ENCODE results near the gene ANAPC10.

The ANAPC10 gene

GRCh38 chr4:144989306-144989705 is 108.7 kb downstream of the ANAPC10 start:
- FAIRE-seq, result no peak
- TF ChIP-seq TAF1 (IDR thresholded peaks at IDR 0.05; ENCODE audit: borderline replicate concordance, low read depth, low read length), result no peak

DNA sequence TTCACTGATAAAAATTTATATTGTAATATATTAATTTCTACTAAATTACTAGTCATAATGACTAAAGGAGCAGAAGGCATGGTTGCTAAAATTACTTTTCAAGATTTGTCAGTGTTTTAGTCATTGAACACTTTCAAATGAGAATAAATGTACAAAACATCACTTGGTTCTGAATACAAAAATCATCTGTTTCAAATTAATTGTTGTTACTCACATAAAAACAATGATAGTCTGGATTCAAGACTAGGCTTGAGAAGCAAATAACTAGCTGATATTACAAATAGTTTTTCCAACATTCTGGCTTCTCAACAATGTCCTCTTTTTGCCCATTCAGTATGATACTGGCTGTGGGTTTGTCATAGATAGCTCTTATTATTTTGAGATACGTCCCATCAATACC is 112.5 kb downstream of the ANAPC10 start:
- TF ChIP-seq POLR2A (IDR thresholded peaks at IDR 0.05; ENCODE audit: low read depth, low read length), result no peak
- TF ChIP-seq TAF1 (IDR thresholded peaks at IDR 0.05; ENCODE audit: borderline replicate concordance, low read depth, low read length), result no peak
- TF ChIP-seq POLR2AphosphoS5 (IDR thresholded peaks at IDR 0.05; ENCODE audit: low read depth, low read length), result no peak
- no peak for FAIRE-seq
- no peak for DNase-seq (ENCODE audit: insufficient read length)

More at GRCh38 chr4:144989306-144989705, 108.7 kb downstream of the ANAPC10 start:
- no peak for DNase-seq (ENCODE audit: insufficient read length)

DNA sequence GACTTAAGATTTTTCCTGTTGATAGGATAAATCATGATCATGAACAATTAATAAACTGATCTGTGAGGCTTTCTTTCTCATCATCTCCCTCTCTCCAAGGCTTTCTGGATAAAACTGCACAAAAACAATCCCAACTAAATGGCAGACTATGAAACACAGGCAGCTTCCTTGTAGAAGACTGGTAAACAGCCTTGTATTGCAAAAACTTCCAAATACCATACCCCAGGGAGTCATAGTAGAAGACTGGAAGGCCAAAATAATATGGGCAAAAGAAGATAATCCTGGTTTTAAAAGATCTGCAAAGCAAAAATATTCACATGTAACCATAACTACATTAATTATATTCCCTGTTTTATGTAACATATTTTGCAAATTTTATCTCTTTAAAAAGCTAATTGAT is 113.0 kb downstream of the ANAPC10 start:
- TF ChIP-seq POLR2AphosphoS5 (IDR thresholded peaks at IDR 0.05; ENCODE audit: low read depth, low read length), result no peak
- TF ChIP-seq TAF1 (IDR thresholded peaks at IDR 0.05; ENCODE audit: borderline replicate concordance, low read depth, low read length), result no peak
- no peak for TF ChIP-seq POLR2A (IDR thresholded peaks at IDR 0.05; ENCODE audit: low read depth, low read length)
- no peak for DNase-seq (ENCODE audit: insufficient read length)
- no peak for FAIRE-seq

DNA sequence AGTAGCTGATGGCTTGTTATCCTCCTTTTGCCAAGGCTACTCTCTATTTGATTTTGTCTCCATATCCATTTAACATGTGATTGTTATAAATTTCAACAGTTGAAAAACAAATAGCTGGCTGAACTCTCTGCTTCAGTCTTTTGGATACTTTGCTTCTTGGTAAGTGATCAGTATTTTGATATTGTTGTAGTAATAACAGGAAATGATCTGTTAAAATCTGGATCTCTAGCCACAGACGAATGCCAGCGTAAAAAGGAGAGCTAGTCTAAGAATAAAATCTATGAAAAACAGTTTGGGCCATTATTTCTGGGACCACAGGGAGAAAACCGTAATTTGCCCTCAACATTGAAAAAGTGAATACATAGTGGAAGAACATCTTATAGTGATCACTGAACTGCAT is 113.8 kb downstream of the ANAPC10 start:
- DNase-seq (ENCODE audit: insufficient read length) (no peak), FAIRE-seq (no peak)
- TF ChIP-seq TAF1 (IDR thresholded peaks at IDR 0.05; ENCODE audit: borderline replicate concordance, low read depth, low read length) (no peak), POLR2A (IDR thresholded peaks at IDR 0.05; ENCODE audit: low read depth, low read length) (no peak), POLR2AphosphoS5 (IDR thresholded peaks at IDR 0.05; ENCODE audit: low read depth, low read length) (no peak)

DNA sequence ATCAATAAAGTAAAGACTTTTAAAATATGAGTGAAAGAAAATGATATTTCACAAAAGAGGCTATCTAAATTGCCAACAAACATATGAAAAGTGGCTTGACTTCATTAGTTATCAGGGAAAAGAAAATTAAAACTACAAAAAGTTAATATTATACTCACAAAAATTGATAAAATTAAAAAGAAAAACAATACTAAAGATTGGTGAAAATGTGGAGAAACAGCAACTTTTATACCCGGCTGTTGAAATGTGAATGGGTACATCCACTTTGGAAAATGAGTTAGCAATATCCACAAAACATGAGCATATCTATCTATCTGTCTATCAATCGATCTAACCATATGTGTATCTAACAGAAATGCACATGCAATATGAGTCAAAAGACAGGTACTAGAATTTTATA is 122.3 kb downstream of the ANAPC10 start:
- DNase-seq (ENCODE audit: insufficient read length), result no peak
- FAIRE-seq, result no peak
- TF ChIP-seq TAF1 (IDR thresholded peaks at IDR 0.05; ENCODE audit: borderline replicate concordance, low read depth, low read length) (no peak), POLR2A (IDR thresholded peaks at IDR 0.05; ENCODE audit: low read depth, low read length) (no peak), POLR2AphosphoS5 (IDR thresholded peaks at IDR 0.05; ENCODE audit: low read depth, low read length) (no peak)

- no peak for TF ChIP-seq POLR2AphosphoS5 (IDR thresholded peaks at IDR 0.05; ENCODE audit: low read depth, low read length)
- TF ChIP-seq TAF1 (IDR thresholded peaks at IDR 0.05; ENCODE audit: borderline replicate concordance, low read depth, low read length), result no peak
- no peak for TF ChIP-seq POLR2A (IDR thresholded peaks at IDR 0.05; ENCODE audit: low read depth, low read length)
- DNase-seq (ENCODE audit: insufficient read length) (no peak), FAIRE-seq (peak; percentile 68)
Observed at GRCh38 chr4:144970597-144970996, 127.4 kb downstream of the ANAPC10 start.

- DNase-seq (ENCODE audit: insufficient read length) (no peak), FAIRE-seq (no peak)
Observed at GRCh38 chr4:144969821-144970220, 128.2 kb downstream of the ANAPC10 start.

DNA sequence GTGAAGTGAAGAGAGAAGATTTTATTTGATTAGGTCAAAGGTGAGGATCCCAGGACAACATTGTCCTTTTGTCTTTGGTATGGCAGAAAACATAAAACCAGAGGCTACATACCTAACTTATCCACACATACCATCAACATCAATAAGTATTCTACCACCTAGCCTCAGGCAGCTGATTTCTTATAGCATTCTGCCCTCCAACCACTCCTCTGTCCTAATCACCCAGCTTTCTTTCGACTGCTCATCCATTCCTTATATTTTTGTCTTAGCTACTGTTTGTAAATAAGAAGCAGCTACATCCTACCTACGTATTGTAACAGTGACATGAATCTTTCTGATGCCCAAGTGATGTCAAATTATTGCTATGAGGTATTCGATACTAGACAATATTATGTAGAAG is 129.4 kb downstream of the ANAPC10 start:
- FAIRE-seq, result no peak
- no peak for TF ChIP-seq POLR2AphosphoS5 (IDR thresholded peaks at IDR 0.05; ENCODE audit: low read depth, low read length)
- TF ChIP-seq POLR2A (IDR thresholded peaks at IDR 0.05; ENCODE audit: low read depth, low read length), result no peak
- no peak for TF ChIP-seq TAF1 (IDR thresholded peaks at IDR 0.05; ENCODE audit: borderline replicate concordance, low read depth, low read length)

More at GRCh38 chr4:144969821-144970220, 128.2 kb downstream of the ANAPC10 start:
- no peak for TF ChIP-seq POLR2AphosphoS5 (IDR thresholded peaks at IDR 0.05; ENCODE audit: low read depth, low read length)
- no peak for TF ChIP-seq TAF1 (IDR thresholded peaks at IDR 0.05; ENCODE audit: borderline replicate concordance, low read depth, low read length)
- TF ChIP-seq POLR2A (IDR thresholded peaks at IDR 0.05; ENCODE audit: low read depth, low read length), result no peak

DNA sequence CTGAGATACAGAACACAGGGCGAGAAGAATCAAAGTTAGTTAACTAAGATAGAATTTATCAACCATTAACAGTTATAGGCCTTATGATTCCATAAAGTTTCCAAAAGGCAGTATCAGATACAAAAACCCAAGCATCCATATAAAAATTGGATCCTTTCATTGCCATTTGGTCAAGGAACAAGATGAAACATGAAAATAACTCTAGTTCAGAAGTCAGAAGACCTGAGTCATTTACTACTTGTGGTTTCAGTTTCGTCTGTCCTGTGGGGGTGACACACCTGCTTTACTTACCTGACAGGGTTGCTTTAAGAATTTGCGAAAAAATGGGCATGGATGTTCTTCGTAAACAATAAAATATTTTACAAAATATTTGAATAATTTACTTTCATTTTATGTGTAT is 130.8 kb downstream of the ANAPC10 start:
- DNase-seq (ENCODE audit: insufficient read length) (no peak), FAIRE-seq (peak; percentile 70)
- TF ChIP-seq POLR2A (IDR thresholded peaks at IDR 0.05; ENCODE audit: low read depth, low read length), result no peak
- no peak for TF ChIP-seq POLR2AphosphoS5 (IDR thresholded peaks at IDR 0.05; ENCODE audit: low read depth, low read length)
- TF ChIP-seq TAF1 (IDR thresholded peaks at IDR 0.05; ENCODE audit: borderline replicate concordance, low read depth, low read length), result no peak

More for the DNA sequence above, 129.4 kb downstream of the ANAPC10 start:
- no peak for DNase-seq (ENCODE audit: insufficient read length)

DNA sequence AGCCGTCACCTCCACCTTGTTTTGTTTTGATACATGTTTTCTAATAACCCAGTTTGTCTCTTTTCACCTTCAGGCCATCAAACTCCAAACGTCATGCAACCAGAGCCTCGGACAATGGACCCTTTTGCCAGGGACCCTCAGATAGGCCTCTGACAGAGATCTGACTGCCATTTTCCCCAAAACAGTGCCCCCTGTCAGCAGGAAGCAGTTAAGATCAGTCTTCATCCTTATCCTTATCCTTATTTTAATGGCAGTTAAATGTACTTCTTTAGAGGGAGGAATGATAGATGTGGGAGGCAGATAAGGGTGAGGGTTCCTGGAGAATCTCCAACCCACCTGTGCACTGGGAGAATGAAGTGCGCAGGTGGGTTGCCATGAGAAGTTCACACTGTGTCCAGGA is 135.7 kb downstream of the ANAPC10 start:
- TF ChIP-seq POLR2AphosphoS5 (IDR thresholded peaks at IDR 0.05; ENCODE audit: low read depth, low read length) (no peak), POLR2A (IDR thresholded peaks at IDR 0.05; ENCODE audit: low read depth, low read length) (no peak), TAF1 (IDR thresholded peaks at IDR 0.05; ENCODE audit: borderline replicate concordance, low read depth, low read length) (no peak)
- no peak for FAIRE-seq
- no peak for DNase-seq (ENCODE audit: insufficient read length)

DNA sequence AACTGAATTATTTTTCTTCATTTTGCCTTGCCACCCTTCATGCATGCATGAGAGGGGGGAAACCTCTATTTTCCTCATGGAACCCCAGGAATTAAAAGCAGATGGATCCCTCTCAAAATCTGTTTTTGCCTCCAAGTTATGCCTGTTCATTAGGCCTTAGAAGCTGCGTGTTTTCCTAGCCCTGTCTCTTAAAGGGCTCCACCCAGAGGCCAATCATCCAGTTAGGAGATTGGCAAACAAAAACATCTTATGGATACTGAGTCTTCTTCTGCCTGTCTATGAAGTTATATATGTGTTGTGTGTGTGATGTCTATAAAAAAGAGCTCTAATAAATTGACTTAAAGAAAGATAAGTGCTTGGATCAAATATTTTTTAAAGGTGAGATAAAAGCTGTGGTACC is 142.9 kb downstream of the ANAPC10 start:
- DNase-seq (ENCODE audit: insufficient read length), result no peak
- TF ChIP-seq POLR2AphosphoS5 (IDR thresholded peaks at IDR 0.05; ENCODE audit: low read depth, low read length) (no peak), TAF1 (IDR thresholded peaks at IDR 0.05; ENCODE audit: borderline replicate concordance, low read depth, low read length) (no peak), POLR2A (IDR thresholded peaks at IDR 0.05; ENCODE audit: low read depth, low read length) (no peak)

GRCh38 chr4:144954230-144954629 is 143.8 kb downstream of the ANAPC10 start:
- no peak for FAIRE-seq
- DNase-seq (ENCODE audit: insufficient read length), result no peak
- no peak for TF ChIP-seq POLR2A (IDR thresholded peaks at IDR 0.05; ENCODE audit: low read depth, low read length)
- TF ChIP-seq TAF1 (IDR thresholded peaks at IDR 0.05; ENCODE audit: borderline replicate concordance, low read depth, low read length), result no peak
- no peak for TF ChIP-seq POLR2AphosphoS5 (IDR thresholded peaks at IDR 0.05; ENCODE audit: low read depth, low read length)

More for the DNA sequence above, 142.9 kb downstream of the ANAPC10 start:
- no peak for FAIRE-seq

DNA sequence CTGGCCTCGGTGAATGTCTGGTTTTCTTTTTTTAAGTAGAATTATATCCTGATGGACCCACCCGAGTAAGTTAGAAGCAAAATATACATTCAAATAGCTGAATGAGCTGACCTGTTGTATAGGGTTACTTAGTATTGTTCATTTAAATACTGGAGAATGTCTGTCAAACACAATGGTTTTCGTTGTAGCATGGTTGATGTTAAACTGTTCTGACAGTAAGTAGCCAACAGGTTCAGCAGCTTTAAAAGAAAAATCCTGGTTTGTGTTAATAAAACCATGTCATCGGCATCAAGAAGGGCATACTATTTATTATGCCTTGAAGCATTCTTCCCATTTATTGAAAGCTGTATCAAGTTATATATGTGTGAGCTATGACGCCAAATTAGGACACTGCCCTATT is 149.6 kb downstream of the ANAPC10 start:
- FAIRE-seq, result no peak
- TF ChIP-seq POLR2AphosphoS5 (IDR thresholded peaks at IDR 0.05; ENCODE audit: low read depth, low read length) (no peak), TAF1 (IDR thresholded peaks at IDR 0.05; ENCODE audit: borderline replicate concordance, low read depth, low read length) (no peak), POLR2A (IDR thresholded peaks at IDR 0.05; ENCODE audit: low read depth, low read length) (no peak)
- DNase-seq (ENCODE audit: insufficient read length), result no peak
